ENCODE data around the gene NLRP6.
A peak's percentile ranks its signal among the peaks of the same experiment; 100 is the strongest.

Gene NLRP6

GRCh38 chr11:287821-288477, 9.7 kb downstream of the NLRP6 start:
- ATAC-seq = peak; percentile 29
- TF ChIP-seq ISL1 (CRISPR knock-in tag; IDR thresholded peaks at IDR 0.05) = no peak
- TF ChIP-seq CSDC2 (CRISPR knock-in tag; IDR thresholded peaks at IDR 0.05) = no peak
- TF ChIP-seq, protein P1, sequence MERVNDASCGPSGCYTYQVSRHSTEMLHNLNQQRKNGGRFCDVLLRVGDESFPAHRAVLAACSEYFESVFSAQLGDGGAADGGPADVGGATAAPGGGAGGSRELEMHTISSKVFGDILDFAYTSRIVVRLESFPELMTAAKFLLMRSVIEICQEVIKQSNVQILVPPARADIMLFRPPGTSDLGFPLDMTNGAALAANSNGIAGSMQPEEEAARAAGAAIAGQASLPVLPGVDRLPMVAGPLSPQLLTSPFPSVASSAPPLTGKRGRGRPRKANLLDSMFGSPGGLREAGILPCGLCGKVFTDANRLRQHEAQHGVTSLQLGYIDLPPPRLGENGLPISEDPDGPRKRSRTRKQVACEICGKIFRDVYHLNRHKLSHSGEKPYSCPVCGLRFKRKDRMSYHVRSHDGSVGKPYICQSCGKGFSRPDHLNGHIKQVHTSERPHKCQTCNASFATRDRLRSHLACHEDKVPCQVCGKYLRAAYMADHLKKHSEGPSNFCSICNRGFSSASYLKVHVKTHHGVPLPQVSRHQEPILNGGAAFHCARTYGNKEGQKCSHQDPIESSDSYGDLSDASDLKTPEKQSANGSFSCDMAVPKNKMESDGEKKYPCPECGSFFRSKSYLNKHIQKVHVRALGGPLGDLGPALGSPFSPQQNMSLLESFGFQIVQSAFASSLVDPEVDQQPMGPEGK (CRISPR knock-in tag; IDR thresholded peaks at IDR 0.05; ENCODE audit: borderline replicate concordance) = no peak
- TF ChIP-seq, protein P2, sequence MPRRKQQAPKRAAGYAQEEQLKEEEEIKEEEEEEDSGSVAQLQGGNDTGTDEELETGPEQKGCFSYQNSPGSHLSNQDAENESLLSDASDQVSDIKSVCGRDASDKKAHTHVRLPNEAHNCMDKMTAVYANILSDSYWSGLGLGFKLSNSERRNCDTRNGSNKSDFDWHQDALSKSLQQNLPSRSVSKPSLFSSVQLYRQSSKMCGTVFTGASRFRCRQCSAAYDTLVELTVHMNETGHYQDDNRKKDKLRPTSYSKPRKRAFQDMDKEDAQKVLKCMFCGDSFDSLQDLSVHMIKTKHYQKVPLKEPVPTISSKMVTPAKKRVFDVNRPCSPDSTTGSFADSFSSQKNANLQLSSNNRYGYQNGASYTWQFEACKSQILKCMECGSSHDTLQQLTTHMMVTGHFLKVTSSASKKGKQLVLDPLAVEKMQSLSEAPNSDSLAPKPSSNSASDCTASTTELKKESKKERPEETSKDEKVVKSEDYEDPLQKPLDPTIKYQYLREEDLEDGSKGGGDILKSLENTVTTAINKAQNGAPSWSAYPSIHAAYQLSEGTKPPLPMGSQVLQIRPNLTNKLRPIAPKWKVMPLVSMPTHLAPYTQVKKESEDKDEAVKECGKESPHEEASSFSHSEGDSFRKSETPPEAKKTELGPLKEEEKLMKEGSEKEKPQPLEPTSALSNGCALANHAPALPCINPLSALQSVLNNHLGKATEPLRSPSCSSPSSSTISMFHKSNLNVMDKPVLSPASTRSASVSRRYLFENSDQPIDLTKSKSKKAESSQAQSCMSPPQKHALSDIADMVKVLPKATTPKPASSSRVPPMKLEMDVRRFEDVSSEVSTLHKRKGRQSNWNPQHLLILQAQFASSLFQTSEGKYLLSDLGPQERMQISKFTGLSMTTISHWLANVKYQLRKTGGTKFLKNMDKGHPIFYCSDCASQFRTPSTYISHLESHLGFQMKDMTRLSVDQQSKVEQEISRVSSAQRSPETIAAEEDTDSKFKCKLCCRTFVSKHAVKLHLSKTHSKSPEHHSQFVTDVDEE (CRISPR knock-in tag; IDR thresholded peaks at IDR 0.05) = no peak
- TF ChIP-seq ZNF565 (CRISPR knock-in tag; conservative IDR thresholded peaks at IDR 0.05; ENCODE audit: low read depth) = no peak
- TF ChIP-seq, protein P3, sequence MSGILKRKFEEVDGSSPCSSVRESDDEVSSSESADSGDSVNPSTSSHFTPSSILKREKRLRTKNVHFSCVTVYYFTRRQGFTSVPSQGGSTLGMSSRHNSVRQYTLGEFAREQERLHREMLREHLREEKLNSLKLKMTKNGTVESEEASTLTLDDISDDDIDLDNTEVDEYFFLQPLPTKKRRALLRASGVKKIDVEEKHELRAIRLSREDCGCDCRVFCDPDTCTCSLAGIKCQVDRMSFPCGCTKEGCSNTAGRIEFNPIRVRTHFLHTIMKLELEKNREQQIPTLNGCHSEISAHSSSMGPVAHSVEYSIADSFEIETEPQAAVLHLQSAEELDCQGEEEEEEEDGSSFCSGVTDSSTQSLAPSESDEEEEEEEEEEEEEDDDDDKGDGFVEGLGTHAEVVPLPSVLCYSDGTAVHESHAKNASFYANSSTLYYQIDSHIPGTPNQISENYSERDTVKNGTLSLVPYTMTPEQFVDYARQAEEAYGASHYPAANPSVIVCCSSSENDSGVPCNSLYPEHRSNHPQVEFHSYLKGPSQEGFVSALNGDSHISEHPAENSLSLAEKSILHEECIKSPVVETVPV (CRISPR knock-in tag; IDR thresholded peaks at IDR 0.05) = no peak
- no peak for TF ChIP-seq OSR1 (CRISPR knock-in tag; IDR thresholded peaks at IDR 0.05)
- no peak for TF ChIP-seq ZNF70 (CRISPR knock-in tag; IDR thresholded peaks at IDR 0.05)
- TF ChIP-seq GLIS3 (CRISPR knock-in tag; IDR thresholded peaks at IDR 0.05) = no peak
- TF ChIP-seq TOX (CRISPR knock-in tag; IDR thresholded peaks at IDR 0.05; ENCODE audit: borderline replicate concordance) = no peak
- TF ChIP-seq SNAI2 (CRISPR knock-in tag; IDR thresholded peaks at IDR 0.05) = no peak
- no peak for TF ChIP-seq ARNTL (CRISPR knock-in tag; IDR thresholded peaks at IDR 0.05; ENCODE audit: borderline replicate concordance, low read depth)
- no peak for TF ChIP-seq ZFP30 (CRISPR knock-in tag; IDR thresholded peaks at IDR 0.05)

GRCh38 chr11:288478-289397, 10.5 kb downstream of the NLRP6 start, which contains the start of gene PGGHG:
Gene PGGHG (plus strand): TSS chr11:289126. CDS start chr11:289817, 691 bp downstream.
- peak; percentile 61 for ATAC-seq
- TF ChIP-seq ZC3H10 (CRISPR knock-in tag; IDR thresholded peaks at IDR 0.05) (no peak), RARB (CRISPR knock-in tag; IDR thresholded peaks at IDR 0.05) (no peak), POU6F1 (CRISPR knock-in tag; IDR thresholded peaks at IDR 0.05; ENCODE audit: borderline replicate concordance, low read depth) (no peak), ZFP30 (CRISPR knock-in tag; IDR thresholded peaks at IDR 0.05) (no peak), TOX (CRISPR knock-in tag; IDR thresholded peaks at IDR 0.05; ENCODE audit: borderline replicate concordance) (no peak), PPARA (CRISPR knock-in tag; IDR thresholded peaks at IDR 0.05; ENCODE audit: borderline replicate concordance) (no peak), ZNF565 (CRISPR knock-in tag; conservative IDR thresholded peaks at IDR 0.05; ENCODE audit: low read depth) (no peak), ZNF8 (CRISPR knock-in tag; IDR thresholded peaks at IDR 0.05) (no peak)
- TF ChIP-seq, protein P1 (CRISPR knock-in tag; IDR thresholded peaks at IDR 0.05; ENCODE audit: borderline replicate concordance) = no peak
- TF ChIP-seq, protein P3 (CRISPR knock-in tag; IDR thresholded peaks at IDR 0.05) = no peak

Data from SK-N-SH treated with all-trans-retinoic acid at 6 μM for 48 hours (cell line).